HUES64 (cell line): ENCODE data around the gene MR1.

ENCODE experiments used
- H3K27ac ChIP-seq: 2 replicates; pipeline ENCODE4 v1.7.0; 2013; ENCODE audit warnings: low read depth, low read length, inconsistent platforms
- H3K27me3 ChIP-seq: 2 replicates; pipeline ENCODE4 v1.6.1; 2013; ENCODE audit warnings: mild to moderate bottlenecking, low read length; ENCODE audit not compliant: insufficient read depth
- H3K36me3 ChIP-seq: 2 replicates; pipeline ENCODE4 v1.6.1; 2013; ENCODE audit warnings: mild to moderate bottlenecking, low read length; ENCODE audit not compliant: insufficient read depth
- H3K4me1 ChIP-seq: 2 replicates; pipeline ENCODE4 v1.6.1; 2013; ENCODE audit warnings: mild to moderate bottlenecking, low read length, moderate library complexity; ENCODE audit not compliant: insufficient read depth
- H3K4me3 ChIP-seq: 2 replicates; pipeline ENCODE4 v1.5.1; 2013; ENCODE audit warnings: mild to moderate bottlenecking, low read length, moderate library complexity
- H3K9ac ChIP-seq: 2 replicates; pipeline ENCODE4 v1.6.1; 2013; ENCODE audit warnings: mild to moderate bottlenecking, low read depth, low read length
- H3K9me3 ChIP-seq: 2 replicates; pipeline ENCODE4 v1.6.1; 2013; ENCODE audit warnings: low read depth, low read length; ENCODE audit not compliant: insufficient read depth
- WGBS: fragments of 150-250, 120-280 bp; methylation state at CpG from one replicate; pipeline ENCODE4 v1.1.7; 2013; ENCODE audit warnings: missing lambda C conversion rate; 5-methylcytosine and 5-hydroxymethylcytosine counted together

Gene MR1

GRCh38 chr1:181087400-181087901, 53.7 kb downstream of the MR1 start:
- H3K4me3 ChIP-seq: no peak overlapping the region
- H3K4me1 ChIP-seq: peaks cover 14% of the 10 kb centered on the region
- no peaks in the 10 kb centered on the region for H3K9me3 ChIP-seq
- H3K36me3 ChIP-seq: peaks cover 4% of the 10 kb centered on the region; the same call in 1 of the 2 replicates
- WGBS: 89% methylated on average over 8 of the region's 8 CpGs
- H3K9ac ChIP-seq: no peak overlapping the region
- H3K27ac ChIP-seq: no peak overlapping the region
- peaks cover 48% of the 10 kb centered on the region for H3K27me3 ChIP-seq

DNA sequence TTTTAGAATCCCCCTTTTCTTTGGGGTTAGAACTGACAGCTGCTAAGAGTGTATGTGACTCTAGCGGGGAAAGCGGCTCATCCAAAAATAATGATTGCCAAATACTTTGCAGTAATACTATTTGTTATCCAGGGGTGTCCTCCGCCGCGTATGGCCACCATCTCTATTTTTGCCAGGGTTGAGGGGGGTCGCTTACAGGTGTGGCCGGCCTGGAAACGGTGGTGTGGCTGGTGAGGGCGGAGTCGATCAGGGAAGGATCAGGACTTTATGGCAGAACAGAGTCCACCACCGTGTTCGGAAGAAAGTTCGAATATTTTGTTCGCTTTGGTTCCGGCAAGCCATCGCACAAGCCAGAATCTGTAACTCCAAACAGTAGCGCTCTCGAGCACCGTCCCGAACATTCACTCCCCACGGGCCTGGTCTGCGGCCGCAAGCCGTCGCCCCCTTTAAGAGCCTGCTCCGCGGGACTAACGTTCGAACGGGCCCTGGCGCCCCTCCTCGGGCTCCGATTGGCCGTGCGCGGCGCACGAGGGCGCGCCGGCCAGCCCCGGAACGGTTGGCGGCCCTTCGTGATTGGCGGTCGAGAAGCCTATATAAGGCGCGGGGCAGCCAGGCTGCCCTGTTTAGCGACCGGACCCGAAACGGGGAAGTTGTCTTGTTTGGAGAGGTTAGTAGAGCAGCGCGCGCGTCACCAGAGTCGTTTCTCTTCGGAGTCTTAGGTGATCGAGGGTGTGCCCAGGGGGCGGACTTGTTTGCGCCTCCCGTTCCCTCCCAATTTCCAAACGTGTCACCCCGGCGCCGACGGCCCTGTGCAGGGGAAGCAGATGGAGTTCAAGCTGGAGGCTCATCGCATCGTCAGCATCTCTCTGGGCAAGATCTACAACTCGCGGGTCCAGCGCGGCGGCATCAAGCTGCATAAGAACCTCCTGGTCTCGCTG, 54.6 kb downstream of the MR1 start, which contains the start of gene IER5:
TSS of gene IER5 (plus strand) at position 622 of the 938 bp plus-strand sequence. CDS start at position 825, 203 bp downstream.
- H3K27ac ChIP-seq: 0 out of 2 replicates have a peak within 1 kb of the TSS, but pooled peaks have one; percentile 12
- no peaks in the 10 kb centered on the region for H3K9me3 ChIP-seq
- peaks cover 7% of the 10 kb centered on the region; the same call in 1 of the 2 replicates for H3K36me3 ChIP-seq
- H3K4me1 ChIP-seq: peaks cover 14% of the 10 kb centered on the region
- H3K27me3 ChIP-seq: peaks cover 48% of the 10 kb centered on the region
- 4% methylated on average over 76 of the region's 76 CpGs for WGBS
- peak within 1 kb of the TSS; percentile 61; the same call in 1 of the 2 replicates for H3K9ac ChIP-seq
- H3K4me3 ChIP-seq: peak within 1 kb of the TSS; percentile 72

DNA sequence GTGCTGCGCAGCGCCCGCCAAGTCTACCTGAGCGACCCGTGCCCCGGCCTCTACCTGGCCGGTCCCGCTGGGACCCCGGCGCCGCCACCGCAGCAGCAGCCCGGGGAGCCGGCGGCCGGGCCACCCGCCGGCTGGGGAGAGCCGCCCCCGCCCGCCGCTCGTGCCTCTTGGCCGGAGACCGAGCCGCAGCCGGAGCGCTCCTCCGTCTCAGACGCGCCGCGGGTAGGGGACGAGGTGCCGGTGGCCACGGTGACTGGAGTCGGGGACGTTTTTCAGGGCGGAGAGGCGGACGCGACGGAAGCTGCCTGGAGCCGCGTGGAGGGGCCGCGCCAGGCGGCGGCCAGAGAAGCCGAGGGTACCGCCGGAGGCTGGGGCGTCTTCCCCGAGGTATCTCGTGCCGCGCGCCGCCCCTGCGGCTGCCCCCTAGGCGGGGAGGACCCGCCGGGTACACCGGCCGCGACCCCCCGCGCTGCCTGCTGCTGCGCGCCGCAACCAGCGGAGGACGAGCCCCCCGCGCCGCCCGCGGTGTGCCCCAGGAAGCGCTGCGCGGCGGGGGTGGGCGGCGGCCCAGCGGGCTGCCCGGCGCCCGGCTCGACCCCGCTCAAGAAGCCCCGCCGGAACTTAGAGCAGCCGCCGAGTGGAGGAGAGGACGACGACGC, 55.4 kb downstream of the MR1 start:
- Histone ChIP-seq H3K36me3 (peaks cover 7% of the 10 kb centered on the region; the same call in 1 of the 2 replicates), H3K4me1 (peaks cover 15% of the 10 kb centered on the region), H3K27ac (no peak overlapping the region), H3K4me3 (peak overlapping the region; percentile 72), H3K9me3 (no peaks in the 10 kb centered on the region), H3K9ac (peak overlapping the region; percentile 61; the same call in 1 of the 2 replicates), H3K27me3 (peaks cover 48% of the 10 kb centered on the region)
- under 1% methylated on average over 97 of the region's 97 CpGs for WGBS

GRCh38 chr1:181089676-181090544, 56.1 kb downstream of the MR1 start:
- peak overlapping the region; percentile 61 for H3K9ac ChIP-seq
- peak overlapping the region; percentile 72 for H3K4me3 ChIP-seq
- under 1% methylated on average over 48 of the region's 48 CpGs for WGBS
- H3K27me3 ChIP-seq: peaks cover 48% of the 10 kb centered on the region
- peaks cover 7% of the 10 kb centered on the region; the same call in 1 of the 2 replicates for H3K36me3 ChIP-seq
- H3K9me3 ChIP-seq: no peaks in the 10 kb centered on the region
- H3K27ac ChIP-seq: no peak overlapping the region
- H3K4me1 ChIP-seq: peaks cover 23% of the 10 kb centered on the region

- no peak overlapping the region for H3K27ac ChIP-seq
Observed at GRCh38 chr1:181090641-181091126, 56.9 kb downstream of the MR1 start.

DNA sequence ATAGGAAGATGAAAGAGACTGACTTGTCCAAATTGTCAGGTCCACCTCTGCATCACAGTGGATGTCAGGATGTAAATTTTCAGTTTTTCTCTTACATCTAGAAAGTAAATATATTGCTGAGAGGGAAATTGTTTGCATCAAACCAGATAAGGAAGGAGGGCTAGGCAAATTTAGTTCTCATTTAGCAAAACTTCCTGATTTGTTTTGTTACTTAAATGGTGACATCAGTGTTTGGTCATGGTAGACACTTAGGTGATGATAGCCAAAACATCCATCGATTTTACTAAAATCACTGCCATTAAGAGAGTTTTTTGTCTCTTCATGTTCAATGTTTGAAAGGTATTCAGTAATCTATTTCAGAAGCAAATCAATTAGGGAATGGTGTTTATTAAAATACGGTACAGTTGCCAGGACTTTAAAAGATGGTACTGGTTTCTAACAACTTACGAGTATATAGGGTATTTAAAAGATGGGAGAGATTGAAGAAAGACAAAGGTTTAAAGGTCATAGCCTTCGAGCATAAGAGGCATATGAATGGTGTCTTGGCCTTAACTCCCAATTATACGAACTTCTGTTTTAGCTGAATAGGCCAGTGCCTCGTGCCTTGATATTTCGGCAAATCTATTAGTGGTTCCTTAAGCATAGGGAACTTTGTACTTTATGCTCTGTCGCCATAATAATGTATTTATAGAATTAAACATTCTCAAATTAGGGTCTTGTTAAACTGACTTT, 57.7 kb downstream of the MR1 start:
- H3K27ac ChIP-seq: no peak overlapping the region
- peaks cover 45% of the 10 kb centered on the region for H3K27me3 ChIP-seq
- WGBS: 95% methylated on average over 7 of the region's 8 CpGs
- H3K9me3 ChIP-seq: no peaks in the 10 kb centered on the region
- peak overlapping the region; percentile 72; the same call in 1 of the 2 replicates for H3K4me3 ChIP-seq
- peaks cover 36% of the 10 kb centered on the region for H3K4me1 ChIP-seq
- H3K36me3 ChIP-seq: peaks cover 7% of the 10 kb centered on the region; the same call in 1 of the 2 replicates
- H3K9ac ChIP-seq: no peak overlapping the region

More at GRCh38 chr1:181090641-181091126, 56.9 kb downstream of the MR1 start:
- H3K9ac ChIP-seq: peak overlapping the region; percentile 61; the same call in 1 of the 2 replicates
- H3K4me3 ChIP-seq: peak overlapping the region; percentile 72
- no peaks in the 10 kb centered on the region for H3K9me3 ChIP-seq
- H3K27me3 ChIP-seq: peaks cover 44% of the 10 kb centered on the region
- peaks cover 7% of the 10 kb centered on the region; the same call in 1 of the 2 replicates for H3K36me3 ChIP-seq
- whole genome bisulfite sequencing: 26% methylated on average over 9 of the region's 9 CpGs
- H3K4me1 ChIP-seq: peaks cover 29% of the 10 kb centered on the region

DNA sequence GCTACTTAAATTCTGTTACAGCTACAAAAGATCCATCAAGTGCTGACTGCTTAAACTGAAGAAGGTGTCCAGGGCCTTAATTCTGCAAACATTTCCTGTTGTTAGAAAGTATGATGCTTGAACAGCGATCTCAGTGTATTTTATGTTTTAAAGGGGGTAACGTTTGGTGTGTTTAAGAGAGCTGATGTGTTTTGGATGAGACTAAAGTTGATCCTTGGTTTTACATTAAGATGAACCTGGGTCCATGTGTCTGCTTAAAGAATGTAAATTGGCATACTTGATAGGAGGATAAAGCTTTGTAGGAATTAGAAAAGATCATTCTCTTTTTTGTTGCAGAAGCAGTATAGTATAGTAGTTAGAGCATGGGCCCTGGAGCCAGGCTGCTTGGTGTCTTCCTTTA, 58.3 kb downstream of the MR1 start:
- no peak overlapping the region for H3K27ac ChIP-seq
- peaks cover 46% of the 10 kb centered on the region for H3K27me3 ChIP-seq
- 91% methylated on average over 2 of the region's 2 CpGs for WGBS
- H3K9me3 ChIP-seq: no peaks in the 10 kb centered on the region
- H3K4me1 ChIP-seq: peaks cover 42% of the 10 kb centered on the region
- no peak overlapping the region for H3K4me3 ChIP-seq
- peaks cover 7% of the 10 kb centered on the region; the same call in 1 of the 2 replicates for H3K36me3 ChIP-seq
- H3K9ac ChIP-seq: no peak overlapping the region

DNA sequence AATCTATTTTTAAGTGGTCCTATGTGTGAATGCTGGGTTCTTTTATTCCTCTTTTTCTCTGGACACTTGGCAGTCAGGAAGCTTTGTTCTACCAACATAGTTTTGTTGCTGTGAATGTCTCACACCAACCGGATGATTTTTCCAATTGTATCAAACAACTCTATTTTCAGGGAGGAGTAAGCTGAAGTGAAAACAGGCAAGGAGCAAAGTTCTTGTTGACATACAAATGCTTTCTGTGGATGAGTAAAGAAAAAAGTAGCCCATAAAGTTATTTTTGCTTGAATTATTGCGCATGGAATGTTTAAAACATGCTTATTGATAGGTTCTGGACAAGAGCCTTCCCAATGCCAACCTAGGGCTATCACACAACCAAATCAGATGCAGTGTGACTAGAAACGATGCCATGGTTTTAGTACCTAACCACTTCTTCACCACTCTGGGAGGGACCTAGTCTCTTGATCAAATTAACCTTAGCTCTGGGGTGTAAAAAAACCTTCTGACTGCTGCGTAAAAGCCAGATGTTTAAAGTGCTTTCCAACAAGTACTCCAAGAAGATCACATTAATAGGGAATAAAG, 59.2 kb downstream of the MR1 start:
- H3K27ac ChIP-seq: no peak overlapping the region
- no peak overlapping the region for H3K9ac ChIP-seq
- H3K4me1 ChIP-seq: peaks cover 48% of the 10 kb centered on the region
- 98% methylated on average over 4 of the region's 4 CpGs for WGBS
- peaks cover 46% of the 10 kb centered on the region for H3K27me3 ChIP-seq
- H3K4me3 ChIP-seq: no peak overlapping the region
- no peaks in the 10 kb centered on the region for H3K9me3 ChIP-seq
- peaks cover 7% of the 10 kb centered on the region; the same call in 1 of the 2 replicates for H3K36me3 ChIP-seq

GRCh38 chr1:181094416-181095212, 60.8 kb downstream of the MR1 start:
- Histone ChIP-seq H3K27ac (no peak overlapping the region; the same call in 1 of the 2 replicates), H3K27me3 (peaks cover 59% of the 10 kb centered on the region), H3K36me3 (peaks cover 7% of the 10 kb centered on the region; the same call in 1 of the 2 replicates), H3K9ac (no peak overlapping the region), H3K4me3 (no peak overlapping the region), H3K9me3 (no peaks in the 10 kb centered on the region), H3K4me1 (peaks cover 60% of the 10 kb centered on the region)
- WGBS: 89% methylated on average over 6 of the region's 7 CpGs
